Measurements from ENCODE around the gene DNAJB2.
A peak's percentile ranks its signal among the peaks of the same experiment; 100 is the strongest.

DNA sequence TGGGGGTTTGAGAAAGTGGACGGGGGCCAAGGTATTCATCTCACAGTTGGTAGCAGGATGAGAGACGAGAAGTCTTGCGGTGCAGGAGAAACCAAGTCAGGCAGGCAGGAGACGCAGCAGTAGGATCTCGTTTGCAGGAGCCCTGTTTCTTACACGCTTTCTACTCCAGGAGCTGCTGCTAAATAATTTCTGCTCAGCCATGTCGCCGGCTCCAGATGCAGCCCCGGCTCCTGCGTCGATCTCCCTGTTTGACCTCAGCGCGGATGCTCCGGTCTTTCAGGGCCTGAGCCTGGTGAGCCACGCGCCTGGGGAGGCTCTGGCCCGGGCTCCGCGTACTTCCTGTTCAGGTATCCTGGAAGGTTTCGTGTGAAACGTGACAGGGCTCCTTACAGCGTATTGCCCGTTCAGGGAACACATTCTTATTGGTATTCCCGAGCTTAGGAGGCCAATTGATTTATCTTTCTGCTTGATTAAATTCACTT, 49.1 kb upstream of the DNAJB2 start:
- TF ChIP-seq POLR2A (IDR thresholded peaks at IDR 0.05; ENCODE audit: low read length) (peak; percentile 66), GATA1 (IDR thresholded peaks at IDR 0.05; ENCODE audit: low read depth, low read length) (no peak)
